Upper lobe of left lung (tissue), 6 donors: ENCODE results near the gene LYPD3. TPM values are rescaled to one million over a fixed set of nuclear protein-coding genes. Genes with fewer than 3 reads are reported as not detected.

Experiments
- ATAC-seq, 2 donors: fragments of 200-7000 bp; cut with Tn5 transposase; one replicate each; pipeline ENCODE4 v1.9.1; 2022; ENCODE audit warnings: mild to moderate bottlenecking in 2 of 2, moderate library complexity in 2 of 2; ENCODE audit not compliant: low FRiP score in 2 of 2
- DNase-seq, 2 donors: peaks; one replicate each; pipeline ENCODE4 v3.0.0-alpha.2; 2019 to 2020
- H3K27ac ChIP-seq, 4 donors: fragments of 200-600 bp; sonication (generic); one replicate each; pipeline ENCODE4 v1.5.1; 2016 to 2019
- H3K27me3 ChIP-seq, 4 donors: fragments of 200-600 bp; sonication (generic); one replicate each; pipeline ENCODE4 v1.5.1; 2017 to 2019
- H3K36me3 ChIP-seq, 4 donors: fragments of 200-600 bp; sonication (generic); one replicate each; pipeline ENCODE4 v1.5.1; 2016 to 2019
- H3K4me1 ChIP-seq, 4 donors: fragments of 200-600 bp; sonication (generic); one replicate each; pipeline ENCODE4 v1.5.1; 2018 to 2019
- H3K4me3 ChIP-seq, 4 donors: fragments of 200-600 bp; sonication (generic); one replicate each; pipeline ENCODE4 v1.5.1; 2017 to 2019; ENCODE audit warnings: mild to moderate bottlenecking in 2 of 4, moderate library complexity in 1 of 4
- H3K9me3 ChIP-seq, 4 donors: fragments of 200-600 bp; sonication (generic); one replicate each; pipeline ENCODE4 v1.5.1; 2018 to 2019
- EP300 ChIP-seq, 4 donors: sonication (generic); formaldehyde crosslinking; IDR thresholded peaks; one replicate each; pipeline ENCODE4 v1.5.1; 2017; ENCODE audit warnings: antibody characterized with exemption in 4 of 4, control low read depth in 2 of 4
- POLR2A ChIP-seq, 4 donors: fragments of 450-650 bp; IDR thresholded peaks; one replicate each; pipeline ENCODE4 v1.5.1; 2016 to 2017; ENCODE audit warnings: antibody characterized with exemption in 4 of 4, mild to moderate bottlenecking in 2 of 4
- POLR2AphosphoS5 ChIP-seq, 2 donors: sonication (generic); formaldehyde crosslinking; IDR thresholded peaks; one replicate each; pipeline ENCODE4 v1.5.1; 2017; ENCODE audit warnings: antibody characterized with exemption in 2 of 2
- WGBS, 2 donors: methylation state at CpG; one replicate each; pipeline ENCODE4 v1.1.5; 2017 to 2018; 5-methylcytosine and 5-hydroxymethylcytosine counted together
- total RNA-seq, 6 donors: library from RNA; depleted of rRNA in 4 of 6; stranded (reverse); fragments of >200 nt in 4 of 6; gene quantifications; one replicate each; pipeline versions ENCODE4 v1.1.0 to v1.2.1, GENCODE V29; 2016 to 2021
- TF ChIP-seq, protein P1 (sequence below), 6 experiments: fragments of 450-650 bp in 4 of 6; fragments of 200-600 bp in 2 of 6; sonication (generic) in 2 of 6; IDR thresholded peaks; one replicate each; pipeline ENCODE4 v1.5.1; 2016 to 2019; ENCODE audit warnings: antibody characterized with exemption in 6 of 6
- donor health status: DM: no; HTN: no; CAD: no; lungs with moderate emphysema.
- donor health status: DM: no; HTN: yes; CAD: no; lungs with severe emphysema.

LYPD3 gene
- total RNA-seq, 6 donors from 2014 or later, result 0.29 to 13.6 (median 0.39) TPM; not detected in 1

DNA sequence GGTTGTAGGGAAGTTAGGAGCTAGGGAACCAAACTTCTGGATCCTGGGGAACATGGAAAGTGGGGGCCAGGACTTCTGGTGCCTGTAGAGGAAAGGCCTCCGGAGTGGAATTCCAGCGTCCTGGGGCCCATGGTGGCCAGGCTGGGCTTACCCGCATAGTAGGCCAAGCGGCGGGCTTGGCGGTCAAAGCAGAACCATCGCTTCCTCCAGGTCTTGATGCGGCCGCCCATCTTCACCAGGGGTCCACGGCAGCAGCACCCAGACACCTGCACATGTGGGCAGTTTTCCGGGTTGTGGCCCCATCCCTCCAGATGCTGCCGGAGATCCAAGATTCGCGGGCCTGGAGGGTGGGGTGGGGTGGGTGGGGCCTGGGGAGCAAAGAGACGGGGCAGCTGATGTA lies 13.8 kb upstream of the LYPD3 start:
- Histone ChIP-seq H3K27me3 (no peaks in the 10 kb centered on the region), H3K36me3 (no peaks in the 10 kb centered on the region), H3K27ac (no peak overlapping the region), H3K9me3 (no peaks in the 10 kb centered on the region), H3K4me1 (peaks cover 4 to 13% (median 9%) of the 10 kb centered on the region in 4 donors), H3K4me3 (no peak overlapping the region)
- DNase-seq (no peak), ATAC-seq (no peak)
- TF ChIP-seq, protein P1, sequence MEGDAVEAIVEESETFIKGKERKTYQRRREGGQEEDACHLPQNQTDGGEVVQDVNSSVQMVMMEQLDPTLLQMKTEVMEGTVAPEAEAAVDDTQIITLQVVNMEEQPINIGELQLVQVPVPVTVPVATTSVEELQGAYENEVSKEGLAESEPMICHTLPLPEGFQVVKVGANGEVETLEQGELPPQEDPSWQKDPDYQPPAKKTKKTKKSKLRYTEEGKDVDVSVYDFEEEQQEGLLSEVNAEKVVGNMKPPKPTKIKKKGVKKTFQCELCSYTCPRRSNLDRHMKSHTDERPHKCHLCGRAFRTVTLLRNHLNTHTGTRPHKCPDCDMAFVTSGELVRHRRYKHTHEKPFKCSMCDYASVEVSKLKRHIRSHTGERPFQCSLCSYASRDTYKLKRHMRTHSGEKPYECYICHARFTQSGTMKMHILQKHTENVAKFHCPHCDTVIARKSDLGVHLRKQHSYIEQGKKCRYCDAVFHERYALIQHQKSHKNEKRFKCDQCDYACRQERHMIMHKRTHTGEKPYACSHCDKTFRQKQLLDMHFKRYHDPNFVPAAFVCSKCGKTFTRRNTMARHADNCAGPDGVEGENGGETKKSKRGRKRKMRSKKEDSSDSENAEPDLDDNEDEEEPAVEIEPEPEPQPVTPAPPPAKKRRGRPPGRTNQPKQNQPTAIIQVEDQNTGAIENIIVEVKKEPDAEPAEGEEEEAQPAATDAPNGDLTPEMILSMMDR (IDR thresholded peaks at IDR 0.05), result no peak
- TF ChIP-seq POLR2AphosphoS5 (IDR thresholded peaks at IDR 0.05) (no peak), EP300 (IDR thresholded peaks at IDR 0.05) (no peak), POLR2A (IDR thresholded peaks at IDR 0.05) (no peak)
- WGBS, 2 donors, result 92 to 93% methylated on average over 3 to 14 of the region's 15 CpGs

DNA sequence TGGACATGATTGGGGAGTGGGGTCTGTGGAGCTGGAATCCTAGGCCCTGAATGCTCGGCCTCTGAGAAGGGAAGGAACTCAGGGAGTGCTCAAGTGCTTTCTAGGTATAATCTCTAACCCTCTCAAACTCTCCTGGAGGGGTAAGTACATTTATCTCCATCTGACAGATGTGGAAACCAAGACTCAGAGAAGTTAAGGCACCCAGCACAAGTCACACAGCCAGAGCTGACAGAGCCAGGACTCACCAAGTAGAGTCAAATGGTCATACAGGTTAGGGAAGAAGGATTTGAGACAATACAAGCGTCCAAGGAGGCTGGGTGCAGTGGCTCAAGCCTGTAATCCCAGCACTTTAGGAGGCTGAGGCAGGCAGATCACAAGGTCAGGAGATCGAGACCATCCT lies 12.9 kb upstream of the LYPD3 start:
- no peaks in the 10 kb centered on the region for H3K9me3 ChIP-seq
- no peaks in the 10 kb centered on the region for H3K36me3 ChIP-seq
- no peak for ATAC-seq
- H3K27me3 ChIP-seq, result no peaks in the 10 kb centered on the region
- peaks cover 4 to 13% (median 10%) of the 10 kb centered on the region in 4 donors for H3K4me1 ChIP-seq
- TF ChIP-seq POLR2AphosphoS5 (IDR thresholded peaks at IDR 0.05) (no peak), EP300 (IDR thresholded peaks at IDR 0.05) (no peak)
- H3K27ac ChIP-seq, result no peak overlapping the region
- 94 to 96% methylated on average over 3 of the region's 3 CpGs for WGBS, 2 donors
- DNase-seq, result no peak
- H3K4me3 ChIP-seq, result no peak overlapping the region

DNA sequence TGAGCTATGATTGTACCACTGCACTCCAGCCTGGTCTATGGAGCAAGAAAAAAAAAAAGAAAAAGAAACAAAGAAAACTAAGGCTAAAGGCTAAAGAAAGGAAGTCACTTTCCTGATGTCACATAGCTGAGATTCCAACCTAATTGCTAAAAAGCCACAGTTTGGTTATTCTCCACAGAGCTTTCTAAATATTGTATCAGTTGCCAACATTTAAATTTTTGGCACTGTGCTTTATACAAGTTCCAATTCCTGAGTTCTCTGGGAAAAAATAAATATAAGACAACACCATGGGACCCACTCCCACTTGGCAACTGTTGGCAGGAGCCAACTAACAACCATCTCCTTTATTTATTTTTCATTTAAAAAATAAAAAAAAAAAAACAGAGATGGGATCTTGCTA lies 11.2 kb upstream of the LYPD3 start:
- H3K4me1 ChIP-seq, result peaks cover 4 to 13% (median 10%) of the 10 kb centered on the region in 4 donors
- H3K9me3 ChIP-seq, result no peaks in the 10 kb centered on the region
- H3K27ac ChIP-seq, result peak overlapping the region in 1 of 4 donors; percentile 4
- H3K4me3 ChIP-seq, result no peak overlapping the region
- H3K27me3 ChIP-seq, result no peaks in the 10 kb centered on the region
- ATAC-seq (no peak), DNase-seq (no peak)
- TF ChIP-seq POLR2A (IDR thresholded peaks at IDR 0.05), result no peak
- TF ChIP-seq POLR2AphosphoS5 (IDR thresholded peaks at IDR 0.05), result no peak
- TF ChIP-seq, protein P1 (IDR thresholded peaks at IDR 0.05), result no peak
- no peak for TF ChIP-seq EP300 (IDR thresholded peaks at IDR 0.05)
- no peaks in the 10 kb centered on the region for H3K36me3 ChIP-seq

DNA sequence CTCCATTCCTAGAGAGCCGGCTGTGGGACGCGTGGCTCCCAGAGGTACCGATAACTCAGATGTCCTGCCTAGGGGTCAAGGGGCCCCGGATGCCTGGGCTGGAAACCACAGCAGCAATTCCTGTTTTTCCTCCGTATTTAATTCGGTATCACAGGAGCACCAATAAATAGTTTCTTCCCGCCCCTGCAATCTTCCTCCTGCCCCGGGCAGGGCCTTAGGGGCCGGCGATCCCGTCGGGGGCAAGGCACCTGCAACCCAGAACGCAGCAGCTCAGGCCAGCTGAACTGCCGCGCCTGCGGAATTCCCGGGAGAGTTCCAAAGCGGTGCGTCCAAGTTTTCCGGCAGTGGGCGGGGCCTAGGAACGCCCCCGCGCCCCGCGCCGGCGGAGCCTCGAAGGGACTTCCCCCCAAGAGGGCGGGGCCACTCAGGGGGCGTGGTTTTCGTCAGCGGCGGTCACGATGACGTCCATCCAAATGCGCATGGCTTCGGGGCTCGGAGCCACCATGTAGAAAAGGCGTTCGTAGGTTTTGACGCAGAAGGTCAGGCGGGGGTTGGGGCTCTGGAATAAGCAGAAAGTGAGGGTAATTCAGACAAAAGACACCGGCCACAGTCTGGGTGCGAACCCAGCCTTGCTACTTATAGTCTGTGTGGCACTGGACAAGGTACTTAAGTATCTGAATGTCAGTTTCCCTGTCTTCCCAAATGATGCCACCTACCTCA lies 9.7 kb upstream of the LYPD3 start:
- TF ChIP-seq EP300 (IDR thresholded peaks at IDR 0.05), result peak in 1 of 4 donors; percentile 54
- peak; percentile 45 to 83 for TF ChIP-seq POLR2AphosphoS5 (IDR thresholded peaks at IDR 0.05)
- peak in 3 of 4 donors; percentile 17 to 70 (median 41) for TF ChIP-seq POLR2A (IDR thresholded peaks at IDR 0.05)
- TF ChIP-seq, protein P1 (IDR thresholded peaks at IDR 0.05), result no peak
- Histone ChIP-seq H3K27me3 (no peaks in the 10 kb centered on the region), H3K36me3 (no peaks in the 10 kb centered on the region), H3K27ac (peak overlapping the region; percentile 67 to 86 (median 80)), H3K4me1 (peaks cover 4 to 13% (median 10%) of the 10 kb centered on the region in 4 donors), H3K9me3 (no peaks in the 10 kb centered on the region), H3K4me3 (peak overlapping the region in 3 of 4 donors; percentile 34 to 54 (median 39))
- ATAC-seq (peak; percentile 93 to 98), DNase-seq (peak; percentile 93 to 97)
- WGBS, 2 donors, result 6 to 13% methylated on average over 18 to 44 of the region's 46 CpGs

DNA sequence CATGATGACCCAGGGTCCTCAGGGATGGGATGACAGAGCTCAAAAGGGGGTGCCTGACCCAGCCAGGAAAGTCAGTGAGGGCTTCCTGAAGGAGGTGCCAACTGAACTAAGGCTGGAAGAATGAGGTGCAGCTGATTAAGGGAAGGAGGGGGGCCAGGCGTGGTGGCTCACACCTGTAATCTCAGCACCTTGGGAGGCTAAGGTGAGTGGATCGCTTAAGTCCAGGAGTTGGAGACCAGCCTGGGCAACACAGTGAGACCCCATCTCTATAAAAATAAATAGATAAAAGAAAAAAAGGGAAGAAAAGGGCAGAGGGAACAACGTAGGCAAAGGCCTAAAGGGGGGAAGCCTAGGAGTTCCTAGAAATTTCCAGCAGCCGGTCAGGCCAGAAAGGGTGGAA lies 9.1 kb upstream of the LYPD3 start:
- Histone ChIP-seq H3K4me1 (peaks cover 4 to 13% (median 10%) of the 10 kb centered on the region in 4 donors), H3K27ac (peak overlapping the region; percentile 67 to 86 (median 80)), H3K27me3 (no peaks in the 10 kb centered on the region), H3K9me3 (no peaks in the 10 kb centered on the region), H3K4me3 (peak overlapping the region in 3 of 4 donors; percentile 34 to 54 (median 39)), H3K36me3 (no peaks in the 10 kb centered on the region)
- no peak for ATAC-seq
- DNase-seq, result no peak
- TF ChIP-seq, protein P1 (IDR thresholded peaks at IDR 0.05), result no peak
- TF ChIP-seq POLR2A (IDR thresholded peaks at IDR 0.05) (no peak), POLR2AphosphoS5 (IDR thresholded peaks at IDR 0.05) (no peak), EP300 (IDR thresholded peaks at IDR 0.05) (no peak)
- WGBS, 2 donors, result 70 to 78% methylated on average over 4 of the region's 4 CpGs
